ENCODE data around the gene PBX3.

Gene PBX3

GRCh38 chr9:125959951-125960619, 212.9 kb downstream of the PBX3 start:
- no peak overlapping the region for H3K4me3 ChIP-seq (ENCODE audit: insufficient read depth, low read length, poor library complexity, severe bottlenecking)
- no peak overlapping the region for H2AFZ ChIP-seq (ENCODE audit: low read depth, low read length, severe bottlenecking)
- no peaks in the 10 kb centered on the region for H4K20me1 ChIP-seq (ENCODE audit: low read depth, low read length)
- no peak for TF ChIP-seq EZH2phosphoT487 (conservative IDR thresholded peaks at IDR 0.05; ENCODE audit: low read length)
- no peak for TF ChIP-seq CTCF (IDR thresholded peaks at IDR 0.05; ENCODE audit: insufficient read depth, low read length, poor library complexity, severe bottlenecking)
- no peaks in the 10 kb centered on the region for H3K27me3 ChIP-seq (ENCODE audit: low read length)
- H3K9me2 ChIP-seq (replicated peaks; ENCODE audit: insufficient read depth, low read length) = no peaks in the 10 kb centered on the region
- H3K9ac ChIP-seq (ENCODE audit: low read length) = no peak overlapping the region
- H3K27ac ChIP-seq (ENCODE audit: low read depth, low read length) = no peak overlapping the region
- H3K9me3 ChIP-seq (ENCODE audit: insufficient read depth, low read length) = no peaks in the 10 kb centered on the region
- no peaks in the 10 kb centered on the region for H3F3A ChIP-seq (ENCODE audit: insufficient read depth)
- no peaks in the 10 kb centered on the region for H3K36me3 ChIP-seq (ENCODE audit: low read length)
- no peak overlapping the region for H3K4me2 ChIP-seq (ENCODE audit: low read depth, low read length, poor library complexity, severe bottlenecking)
- no peaks in the 10 kb centered on the region for H3K79me2 ChIP-seq (ENCODE audit: insufficient read depth, low read length)

- Histone ChIP-seq H3K27ac (ENCODE audit: low read depth, low read length) (no peak overlapping the region), H3K9me3 (ENCODE audit: insufficient read depth, low read length) (no peaks in the 10 kb centered on the region), H3F3A (ENCODE audit: insufficient read depth) (no peaks in the 10 kb centered on the region), H3K9ac (ENCODE audit: low read length) (no peak overlapping the region), H3K79me2 (ENCODE audit: insufficient read depth, low read length) (no peaks in the 10 kb centered on the region), H2AFZ (ENCODE audit: low read depth, low read length, severe bottlenecking) (no peak overlapping the region), H4K20me1 (ENCODE audit: low read depth, low read length) (no peaks in the 10 kb centered on the region), H3K4me3 (ENCODE audit: insufficient read depth, low read length, poor library complexity, severe bottlenecking) (no peak overlapping the region), H3K27me3 (ENCODE audit: low read length) (no peaks in the 10 kb centered on the region), H3K9me2 (replicated peaks; ENCODE audit: insufficient read depth, low read length) (no peaks in the 10 kb centered on the region), H3K36me3 (ENCODE audit: low read length) (no peaks in the 10 kb centered on the region), H3K4me2 (ENCODE audit: low read depth, low read length, poor library complexity, severe bottlenecking) (no peak overlapping the region)
- TF ChIP-seq CTCF (IDR thresholded peaks at IDR 0.05; ENCODE audit: insufficient read depth, low read length, poor library complexity, severe bottlenecking) = no peak
These were observed 213.5 kb downstream of the PBX3 start for GRCh38 chr9:125960626-125961025.

- Histone ChIP-seq H3K27ac (ENCODE audit: low read depth, low read length) (no peak overlapping the region), H3K79me2 (ENCODE audit: insufficient read depth, low read length) (no peaks in the 10 kb centered on the region), H3K4me2 (ENCODE audit: low read depth, low read length, poor library complexity, severe bottlenecking) (no peak overlapping the region), H4K20me1 (ENCODE audit: low read depth, low read length) (no peaks in the 10 kb centered on the region), H3K9me3 (ENCODE audit: insufficient read depth, low read length) (no peaks in the 10 kb centered on the region), H3K9me2 (replicated peaks; ENCODE audit: insufficient read depth, low read length) (no peaks in the 10 kb centered on the region), H3K36me3 (ENCODE audit: low read length) (no peaks in the 10 kb centered on the region), H3K4me3 (ENCODE audit: insufficient read depth, low read length, poor library complexity, severe bottlenecking) (no peak overlapping the region), H3F3A (ENCODE audit: insufficient read depth) (no peaks in the 10 kb centered on the region), H3K27me3 (ENCODE audit: low read length) (no peaks in the 10 kb centered on the region), H2AFZ (ENCODE audit: low read depth, low read length, severe bottlenecking) (no peak overlapping the region), H3K9ac (ENCODE audit: low read length) (no peak overlapping the region)
- TF ChIP-seq CTCF (IDR thresholded peaks at IDR 0.05; ENCODE audit: insufficient read depth, low read length, poor library complexity, severe bottlenecking) (no peak), EZH2phosphoT487 (conservative IDR thresholded peaks at IDR 0.05; ENCODE audit: low read length) (no peak)
These were observed 213.9 kb downstream of the PBX3 start for GRCh38 chr9:125961072-125961471.
